GM21390 (cell line): ENCODE measurements around the gene S100PBP.

Experiments used
- ATAC-seq: cut with Tn5 transposase; IDR thresholded peaks from one replicate; pipeline ENCODE4 v1.9.1; 2021; ENCODE audit not compliant: unreplicated experiment

S100PBP gene

GRCh38 chr1:32868806-32869455 lies 51.5 kb downstream of the S100PBP start:
- ATAC-seq = no peak

GRCh38 chr1:32869923-32870614 lies 52.6 kb downstream of the S100PBP start:
- no peak for ATAC-seq

GRCh38 chr1:32870615-32871363 lies 53.3 kb downstream of the S100PBP start, which contains the start of gene FNDC5:
FNDC5 (minus strand) TSS chr1:32870912.
- no peak for ATAC-seq

- no peak for ATAC-seq
These were observed 54.1 kb downstream of the S100PBP start for GRCh38 chr1:32871364-32872191.

GRCh38 chr1:32872192-32872460 lies 54.7 kb downstream of the S100PBP start:
- ATAC-seq = no peak

GRCh38 chr1:32873484-32873883 lies 56.0 kb downstream of the S100PBP start:
- no peak for ATAC-seq

- ATAC-seq = no peak
These were observed 57.7 kb downstream of the S100PBP start for GRCh38 chr1:32874860-32875752.

GRCh38 chr1:32876341-32877210 lies 59.1 kb downstream of the S100PBP start:
- no peak for ATAC-seq

- ATAC-seq = no peak
These were observed 60.0 kb downstream of the S100PBP start for GRCh38 chr1:32877211-32878110.

- no peak for ATAC-seq
These were observed 60.7 kb downstream of the S100PBP start for GRCh38 chr1:32878183-32878582.

GRCh38 chr1:32878637-32879041 lies 61.2 kb downstream of the S100PBP start:
- no peak for ATAC-seq

GRCh38 chr1:32881291-32881690 lies 63.8 kb downstream of the S100PBP start:
- ATAC-seq = no peak

GRCh38 chr1:32881871-32882850 lies 64.7 kb downstream of the S100PBP start:
- ATAC-seq = no peak

GRCh38 chr1:32883338-32884031 lies 66.0 kb downstream of the S100PBP start:
- no peak for ATAC-seq

- no peak for ATAC-seq
These were observed 66.5 kb downstream of the S100PBP start for GRCh38 chr1:32884032-32884372.

- no peak for ATAC-seq
These were observed 67.3 kb downstream of the S100PBP start for GRCh38 chr1:32884726-32885125.

- ATAC-seq = no peak
These were observed 68.2 kb downstream of the S100PBP start for GRCh38 chr1:32885676-32886003.
